Trophoblast cell (in vitro differentiated cells and primary cell): Measurements from ENCODE around the gene IL11.
"Not testable (repeated sequence)": the region's sequence is repeated elsewhere in the genome, so short reads cannot be mapped to it uniquely, and the experiment has no call there.

Source experiments
- DNase-seq, 2 donors: peaks; one replicate each; pipeline ENCODE4 v3.0.0-alpha.2; 2016
- H2AFZ ChIP-seq: 2 replicates; pipeline ENCODE4 v1.6.1; 2013; ENCODE audit warnings: low read length, moderate library complexity, mild to moderate bottlenecking; ENCODE audit not compliant: insufficient read depth, poor library complexity
- H2AK5ac ChIP-seq: 2 replicates; pipeline ENCODE4 v1.6.1; 2013; ENCODE audit warnings: mild to moderate bottlenecking, low read length
- H2BK120ac ChIP-seq: 2 replicates; pipeline ENCODE4 v1.6.1; 2013; ENCODE audit warnings: low read length, mild to moderate bottlenecking, moderate library complexity; ENCODE audit not compliant: insufficient read depth, poor library complexity
- H2BK12ac ChIP-seq: 2 replicates; pipeline ENCODE4 v1.6.1; 2013; ENCODE audit warnings: mild to moderate bottlenecking, low read length, moderate library complexity
- H2BK5ac ChIP-seq: 2 replicates; pipeline ENCODE4 v1.6.1; 2013; ENCODE audit warnings: low read length, low read depth, moderate library complexity, mild to moderate bottlenecking; ENCODE audit not compliant: poor library complexity
- H3K14ac ChIP-seq: 2 replicates; pipeline ENCODE4 v1.6.1; 2013; ENCODE audit warnings: mild to moderate bottlenecking, low read length
- H3K18ac ChIP-seq: 2 replicates; pipeline ENCODE4 v1.6.1; 2013; ENCODE audit warnings: mild to moderate bottlenecking, low read length
- H3K23ac ChIP-seq: 2 replicates; pipeline ENCODE4 v1.6.1; 2013; ENCODE audit warnings: low read length
- H3K27ac ChIP-seq: 2 replicates; pipeline ENCODE4 v1.5.1; 2013; ENCODE audit warnings: low read depth, mild to moderate bottlenecking, inconsistent platforms, low read length, moderate library complexity
- H3K27me3 ChIP-seq: 2 replicates; pipeline ENCODE4 v1.6.1; 2013; ENCODE audit warnings: inconsistent platforms, mild to moderate bottlenecking, low read length, moderate library complexity; ENCODE audit not compliant: insufficient read depth
- H3K36me3 ChIP-seq, 2 experiments: 1 replicate in 1 of 2; 2 replicates in 1 of 2; pipeline ENCODE4 v1.6.1; 2013; ENCODE audit warnings: low read length in 2 of 2, mild to moderate bottlenecking in 2 of 2, moderate library complexity in 1 of 2; ENCODE audit not compliant: insufficient read depth in 2 of 2, control insufficient read depth in 1 of 2
- H3K4ac ChIP-seq: 2 replicates; pipeline ENCODE4 v1.6.1; 2013; ENCODE audit warnings: low read depth, mild to moderate bottlenecking, low read length, moderate library complexity
- H3K4me1 ChIP-seq, 2 experiments: 1 replicate in 1 of 2; 2 replicates in 1 of 2; pipeline ENCODE4 v1.6.1; 2013; ENCODE audit warnings: low read length in 2 of 2, mild to moderate bottlenecking in 2 of 2, moderate library complexity in 1 of 2; ENCODE audit not compliant: insufficient read depth in 2 of 2, control insufficient read depth in 1 of 2
- H3K4me2 ChIP-seq: 2 replicates; pipeline ENCODE4 v1.6.1; 2013; ENCODE audit warnings: inconsistent platforms, mild to moderate bottlenecking, low read length, moderate library complexity
- H3K4me3 ChIP-seq: 2 replicates; pipeline ENCODE4 v1.5.1; 2013; ENCODE audit warnings: mild to moderate bottlenecking, low read depth, low read length, inconsistent platforms
- H3K79me1 ChIP-seq: one replicate; pipeline ENCODE4 v1.6.1; 2013; ENCODE audit warnings: low read length
- H3K79me2 ChIP-seq: 2 replicates; pipeline ENCODE4 v1.6.1; 2013; ENCODE audit warnings: low read length, mild to moderate bottlenecking; ENCODE audit not compliant: control insufficient read depth, insufficient read depth, poor library complexity
- H3K9ac ChIP-seq: 2 replicates; pipeline ENCODE4 v1.6.1; 2013; ENCODE audit warnings: mild to moderate bottlenecking, low read length
- H3K9me3 ChIP-seq: 2 replicates; pipeline ENCODE4 v1.6.1; 2013; ENCODE audit warnings: low read depth, mild to moderate bottlenecking, control low read depth, inconsistent platforms, low read length; ENCODE audit not compliant: insufficient read depth
- H4K12ac ChIP-seq: 2 replicates; pipeline ENCODE4 v1.6.1; 2013; ENCODE audit warnings: low read depth, mild to moderate bottlenecking, low read length, moderate library complexity
- H4K8ac ChIP-seq: 2 replicates; pipeline ENCODE4 v1.6.1; 2013; ENCODE audit warnings: low read depth, mild to moderate bottlenecking, low read length, moderate library complexity
- H4K91ac ChIP-seq: one replicate; pipeline ENCODE4 v1.6.1; 2013; ENCODE audit warnings: low read depth, mild to moderate bottlenecking, low read length, moderate library complexity
- WGBS: extraction: QIAGEN DNeasy Blood & Tissue Kit; methylation state at CpG from one replicate; pipeline ENCODE4 v1.1.7; 2013; ENCODE audit warnings: missing lambda C conversion rate; ENCODE audit not compliant: insufficient read length, insufficient coverage; ENCODE audit errors: extremely low coverage; 5-methylcytosine and 5-hydroxymethylcytosine counted together

Gene IL11

GRCh38 chr19:55410168-55410567 lies 39.9 kb upstream of the IL11 start:
- no peak overlapping the region for H2AK5ac ChIP-seq
- no peak overlapping the region for H3K23ac ChIP-seq
- no peak overlapping the region for H3K4ac ChIP-seq
- H4K12ac ChIP-seq: no peak overlapping the region
- no peak overlapping the region for H3K27ac ChIP-seq
- no peak overlapping the region for H2BK5ac ChIP-seq
- H3K79me1 ChIP-seq: peaks cover 12% of the 10 kb centered on the region
- H3K4me3 ChIP-seq: no peak overlapping the region
- peaks cover 18% of the 10 kb centered on the region for H3K79me2 ChIP-seq
- H4K91ac ChIP-seq: no peak overlapping the region
- no peaks in the 10 kb centered on the region for H3K27me3 ChIP-seq
- H3K18ac ChIP-seq: no peak overlapping the region
- H3K4me2 ChIP-seq: no peak overlapping the region
- H3K9ac ChIP-seq: no peak overlapping the region
- H4K8ac ChIP-seq: no peak overlapping the region
- no peak for DNase-seq
- H2BK12ac ChIP-seq: no peak overlapping the region
- H3K14ac ChIP-seq: no peak overlapping the region
- H3K9me3 ChIP-seq: peaks cover 4% of the 10 kb centered on the region
- no CpG with 5 or more reads among the region's 2 CpGs for WGBS
- peaks cover 12 to 19% of the 10 kb centered on the region in 2 experiments for H3K4me1 ChIP-seq
- H2AFZ ChIP-seq: no peak overlapping the region
- peaks cover 13 to 16% of the 10 kb centered on the region in 2 experiments for H3K36me3 ChIP-seq
- no peak overlapping the region for H2BK120ac ChIP-seq

- not testable (repeated sequence) for DNase-seq, H2BK5ac ChIP-seq, H4K91ac ChIP-seq, H3K23ac ChIP-seq, H3K9ac ChIP-seq, H3K27me3 ChIP-seq, H2BK12ac ChIP-seq, H2AK5ac ChIP-seq, H4K8ac ChIP-seq, H3K14ac ChIP-seq, H3K4me3 ChIP-seq, H4K12ac ChIP-seq, H3K4ac ChIP-seq, H2AFZ ChIP-seq, H3K27ac ChIP-seq, H3K18ac ChIP-seq, H2BK120ac ChIP-seq, H3K9me3 ChIP-seq, H3K4me2 ChIP-seq
- Histone ChIP-seq H3K79me1 (peaks cover 12% of the 10 kb centered on the region), H3K79me2 (peaks cover 18% of the 10 kb centered on the region), H3K4me1 (peaks cover 12 to 19% of the 10 kb centered on the region in 2 experiments), H3K36me3 (peaks cover 19 to 21% of the 10 kb centered on the region in 2 experiments)
- no CpG with 5 or more reads among the region's 8 CpGs for WGBS
Observed at GRCh38 chr19:55409179-55409578, 38.9 kb upstream of the IL11 start.

- peak overlapping the region; percentile 60 for H3K4me2 ChIP-seq
- peaks cover 12% of the 10 kb centered on the region for H3K79me1 ChIP-seq
- no peak for DNase-seq
- H3K27ac ChIP-seq: peak overlapping the region; percentile 68
- H2BK120ac ChIP-seq: peak overlapping the region; percentile 89
- H3K14ac ChIP-seq: peak overlapping the region; percentile 96
- peak overlapping the region; percentile 78 for H3K4ac ChIP-seq
- no CpG with 5 or more reads among the region's 9 CpGs for WGBS
- peak overlapping the region; percentile 87 for H2BK5ac ChIP-seq
- H3K27me3 ChIP-seq: no peaks in the 10 kb centered on the region
- peaks cover 18% of the 10 kb centered on the region for H3K79me2 ChIP-seq
- peak overlapping the region; percentile 97 for H4K8ac ChIP-seq
- peak overlapping the region; percentile 37 for H3K9ac ChIP-seq
- peaks cover 22 to 26% of the 10 kb centered on the region in 2 experiments for H3K36me3 ChIP-seq
- H4K91ac ChIP-seq: peak overlapping the region; percentile 97
- no peak overlapping the region for H3K4me3 ChIP-seq
- H2BK12ac ChIP-seq: peak overlapping the region; percentile 33
- H3K18ac ChIP-seq: peak overlapping the region; percentile 91
- peak overlapping the region; percentile 82 for H2AFZ ChIP-seq
- H4K12ac ChIP-seq: peak overlapping the region; percentile 95
- H3K4me1 ChIP-seq: peaks cover 12 to 19% of the 10 kb centered on the region in 2 experiments
- peaks cover 4% of the 10 kb centered on the region for H3K9me3 ChIP-seq
- H2AK5ac ChIP-seq: peak overlapping the region; percentile 95
- H3K23ac ChIP-seq: no peak overlapping the region
Observed at GRCh38 chr19:55408533-55408872, 38.2 kb upstream of the IL11 start.

GRCh38 chr19:55407800-55408532 lies 37.7 kb upstream of the IL11 start:
- H3K4me1 ChIP-seq: peaks cover 12 to 19% of the 10 kb centered on the region in 2 experiments
- DNase-seq: peak; percentile 98 to 99
- H2AK5ac ChIP-seq: peak overlapping the region; percentile 95
- peak overlapping the region; percentile 88 for H3K4me3 ChIP-seq
- peak overlapping the region; percentile 73 for H3K4me2 ChIP-seq
- peaks cover 4% of the 10 kb centered on the region for H3K9me3 ChIP-seq
- H4K91ac ChIP-seq: peak overlapping the region; percentile 98
- peak overlapping the region; percentile 37 for H3K9ac ChIP-seq
- H2AFZ ChIP-seq: peak overlapping the region; percentile 82
- H3K14ac ChIP-seq: peak overlapping the region; percentile 96
- peak overlapping the region; percentile 89 for H2BK120ac ChIP-seq
- peak overlapping the region; percentile 88 for H2BK5ac ChIP-seq
- H3K36me3 ChIP-seq: peaks cover 26 to 31% of the 10 kb centered on the region in 2 experiments
- peak overlapping the region; percentile 94 for H3K27ac ChIP-seq
- peaks cover 12% of the 10 kb centered on the region for H3K79me1 ChIP-seq
- no peak overlapping the region for H3K23ac ChIP-seq
- WGBS: no CpG with 5 or more reads among the region's 72 CpGs
- H3K4ac ChIP-seq: peak overlapping the region; percentile 78
- peak overlapping the region; percentile 33 for H2BK12ac ChIP-seq
- H3K27me3 ChIP-seq: no peaks in the 10 kb centered on the region
- peak overlapping the region; percentile 95 for H4K12ac ChIP-seq
- H3K18ac ChIP-seq: peak overlapping the region; percentile 91
- H3K79me2 ChIP-seq: peaks cover 18% of the 10 kb centered on the region
- H4K8ac ChIP-seq: peak overlapping the region; percentile 97
